Measurements from ENCODE around the gene RTP3.
"Not testable (repeated sequence)": the region's sequence is repeated elsewhere in the genome, so short reads cannot be mapped to it uniquely, and the experiment has no call there.

Gene RTP3

GRCh38 chr3:46546896-46547440 lies 49.2 kb downstream of the RTP3 start:
- no peak for DNase-seq (ENCODE audit: low read depth in 3 of 3)

- DNase-seq (ENCODE audit: low read depth in 3 of 3): not testable (repeated sequence)
Measured at GRCh38 chr3:46548611-46549010, 50.8 kb downstream of the RTP3 start.

GRCh38 chr3:46549408-46549904 lies 51.7 kb downstream of the RTP3 start:
- no peak for DNase-seq (ENCODE audit: low read depth in 3 of 3)

GRCh38 chr3:46549989-46550388 lies 52.2 kb downstream of the RTP3 start:
- DNase-seq (ENCODE audit: low read depth in 3 of 3): no peak

All from stimulated activated CD4-positive, alpha-beta T cell treated with anti-CD3 and anti-CD28 coated beads, TNF-alpha, amount 100 ng/mL, for 4 hours (primary cell).